Measurements from ENCODE around the gene NDUFS7.

The NDUFS7 gene

DNA sequence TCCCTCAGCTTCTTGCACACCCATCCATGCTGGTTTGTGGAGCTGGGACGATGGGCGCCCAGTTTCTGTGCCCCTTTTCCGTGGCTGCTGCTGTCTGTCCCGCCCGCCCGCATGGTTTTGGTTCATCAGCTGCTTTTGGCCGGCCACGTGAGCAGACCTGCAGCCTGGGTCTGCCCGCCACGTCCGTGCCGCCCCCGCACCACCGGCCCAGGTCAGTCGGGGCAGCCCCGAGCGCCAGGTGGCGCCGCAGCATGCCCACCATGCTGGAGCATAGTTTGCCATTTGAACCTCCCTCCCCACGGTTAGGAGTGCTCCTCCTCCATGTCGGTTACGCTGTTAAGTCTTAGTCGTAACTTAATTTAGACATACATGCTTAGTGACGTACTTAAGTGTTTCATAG lies 39.2 kb downstream of the NDUFS7 start:
- no peaks in the 10 kb centered on the region for H3K4me1 ChIP-seq (ENCODE audit: low read depth, poor library complexity, severe bottlenecking)
- no peak overlapping the region for H3K9ac ChIP-seq
- TF ChIP-seq, protein P1, sequence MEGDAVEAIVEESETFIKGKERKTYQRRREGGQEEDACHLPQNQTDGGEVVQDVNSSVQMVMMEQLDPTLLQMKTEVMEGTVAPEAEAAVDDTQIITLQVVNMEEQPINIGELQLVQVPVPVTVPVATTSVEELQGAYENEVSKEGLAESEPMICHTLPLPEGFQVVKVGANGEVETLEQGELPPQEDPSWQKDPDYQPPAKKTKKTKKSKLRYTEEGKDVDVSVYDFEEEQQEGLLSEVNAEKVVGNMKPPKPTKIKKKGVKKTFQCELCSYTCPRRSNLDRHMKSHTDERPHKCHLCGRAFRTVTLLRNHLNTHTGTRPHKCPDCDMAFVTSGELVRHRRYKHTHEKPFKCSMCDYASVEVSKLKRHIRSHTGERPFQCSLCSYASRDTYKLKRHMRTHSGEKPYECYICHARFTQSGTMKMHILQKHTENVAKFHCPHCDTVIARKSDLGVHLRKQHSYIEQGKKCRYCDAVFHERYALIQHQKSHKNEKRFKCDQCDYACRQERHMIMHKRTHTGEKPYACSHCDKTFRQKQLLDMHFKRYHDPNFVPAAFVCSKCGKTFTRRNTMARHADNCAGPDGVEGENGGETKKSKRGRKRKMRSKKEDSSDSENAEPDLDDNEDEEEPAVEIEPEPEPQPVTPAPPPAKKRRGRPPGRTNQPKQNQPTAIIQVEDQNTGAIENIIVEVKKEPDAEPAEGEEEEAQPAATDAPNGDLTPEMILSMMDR (conservative IDR thresholded peaks at IDR 0.05; ENCODE audit: low read depth, low read length), result no peak
- no peak overlapping the region for H3K4me3 ChIP-seq (IDR thresholded peaks at IDR 0.05; ENCODE audit: insufficient read depth, low read depth, low read length)
- no peak overlapping the region for H3K4me2 ChIP-seq
- H3K36me3 ChIP-seq (ENCODE audit: insufficient read depth), result no peaks in the 10 kb centered on the region; the same call in 1 of the 2 replicates
- no peak overlapping the region for H3K27ac ChIP-seq
- H2AFZ ChIP-seq (ENCODE audit: low read depth), result no peak overlapping the region
- H3K27me3 ChIP-seq (ENCODE audit: insufficient read depth, low read depth), result no peaks in the 10 kb centered on the region
- peaks cover 5% of the 10 kb centered on the region; the same call in 1 of the 2 replicates for H4K20me1 ChIP-seq (ENCODE audit: insufficient read depth)
- peaks cover 49% of the 10 kb centered on the region for H3K79me2 ChIP-seq (ENCODE audit: insufficient read depth, low read depth)

DNA sequence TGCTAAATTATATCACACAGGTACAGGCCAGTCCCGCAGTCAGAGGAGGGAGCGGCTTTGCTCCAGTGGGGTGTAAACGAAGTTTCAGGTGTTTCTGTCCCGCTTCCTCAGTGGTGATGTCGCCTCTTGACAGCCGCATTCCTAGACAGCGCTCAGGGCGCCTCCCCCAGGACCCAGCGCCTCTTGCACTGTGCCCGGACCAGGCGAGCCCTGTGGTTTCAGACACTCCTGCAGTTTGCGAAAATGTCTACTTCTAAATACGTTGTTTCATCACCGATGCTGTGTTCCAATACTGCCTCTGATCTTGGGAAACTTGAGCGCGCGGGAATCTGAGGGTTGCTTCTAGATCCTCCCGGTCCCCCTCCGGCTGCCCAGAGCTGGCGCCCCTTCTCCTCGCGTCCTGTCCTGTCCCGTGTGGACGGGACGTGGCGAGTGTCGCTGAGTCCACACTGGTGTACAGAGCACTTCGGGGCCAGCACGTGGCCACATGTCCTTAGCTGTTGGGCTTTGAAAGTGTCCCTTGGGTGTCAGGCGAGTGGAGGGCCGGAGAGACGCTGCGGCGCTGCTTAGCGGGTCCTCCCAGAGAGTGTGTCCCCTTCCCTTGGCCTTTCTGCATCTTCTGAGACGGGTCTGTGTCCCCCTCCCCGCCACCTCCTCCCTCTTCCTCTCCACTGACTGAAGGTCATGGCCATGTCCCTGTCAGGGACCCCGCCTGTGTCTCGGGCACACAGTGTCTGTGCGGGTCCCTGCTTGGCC lies 39.9 kb downstream of the NDUFS7 start:
- Histone ChIP-seq H3K36me3 (ENCODE audit: insufficient read depth) (no peaks in the 10 kb centered on the region; the same call in 1 of the 2 replicates), H3K4me1 (ENCODE audit: low read depth, poor library complexity, severe bottlenecking) (no peaks in the 10 kb centered on the region), H3K79me2 (ENCODE audit: insufficient read depth, low read depth) (peaks cover 42% of the 10 kb centered on the region), H2AFZ (ENCODE audit: low read depth) (no peak overlapping the region), H3K4me3 (IDR thresholded peaks at IDR 0.05; ENCODE audit: insufficient read depth, low read depth, low read length) (no peak overlapping the region), H3K9ac (no peak overlapping the region), H4K20me1 (ENCODE audit: insufficient read depth) (peaks cover 5% of the 10 kb centered on the region; the same call in 1 of the 2 replicates), H3K4me2 (no peak overlapping the region), H3K27me3 (ENCODE audit: insufficient read depth, low read depth) (no peaks in the 10 kb centered on the region), H3K27ac (no peak overlapping the region)
- TF ChIP-seq, protein P1 (conservative IDR thresholded peaks at IDR 0.05; ENCODE audit: low read depth, low read length), result no peak

DNA sequence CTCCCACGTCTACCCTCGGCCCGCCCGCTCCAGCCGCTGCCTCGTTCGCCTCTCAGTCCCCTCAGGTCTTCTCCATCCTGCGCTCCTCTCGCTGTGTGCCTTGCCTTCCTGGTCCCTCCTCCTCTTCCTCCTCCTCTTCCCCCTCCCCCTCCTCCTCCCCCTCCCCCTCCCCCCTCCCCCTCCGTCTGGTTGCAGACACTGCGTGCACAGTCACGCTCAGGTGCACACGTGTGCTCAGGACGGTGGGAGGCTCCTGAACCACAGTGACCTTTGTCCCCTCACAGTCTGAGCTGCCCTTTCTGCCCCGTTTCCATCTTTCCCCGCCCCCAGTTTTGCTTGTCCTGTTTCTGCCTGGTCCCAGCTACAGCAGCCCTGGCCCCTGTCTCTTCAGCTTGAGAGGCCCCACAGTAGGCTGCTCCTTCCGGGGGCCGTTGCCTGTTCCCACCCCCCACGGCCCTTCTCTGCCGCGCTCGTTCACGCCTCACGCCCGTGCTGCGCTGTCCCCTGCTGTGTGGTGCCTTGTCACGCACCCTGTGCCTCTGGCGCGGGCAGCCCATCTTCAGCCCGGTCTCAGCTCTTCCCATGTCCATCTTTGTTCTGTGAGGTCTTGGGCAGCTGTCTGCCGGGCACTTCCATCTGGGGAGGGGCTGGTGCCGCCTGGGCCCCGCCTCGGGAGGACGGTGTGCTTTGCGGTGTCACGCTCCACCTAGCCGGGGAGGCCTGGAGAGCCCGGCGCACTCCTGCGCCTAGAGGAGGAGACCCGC lies 40.7 kb downstream of the NDUFS7 start:
- Histone ChIP-seq H3K4me3 (IDR thresholded peaks at IDR 0.05; ENCODE audit: insufficient read depth, low read depth, low read length) (no peak overlapping the region), H3K9ac (no peak overlapping the region), H2AFZ (ENCODE audit: low read depth) (no peak overlapping the region), H3K4me1 (ENCODE audit: low read depth, poor library complexity, severe bottlenecking) (no peaks in the 10 kb centered on the region), H3K79me2 (ENCODE audit: insufficient read depth, low read depth) (peaks cover 35% of the 10 kb centered on the region; the same call in 1 of the 2 replicates), H3K27ac (no peak overlapping the region), H4K20me1 (ENCODE audit: insufficient read depth) (peaks cover 5% of the 10 kb centered on the region; the same call in 1 of the 2 replicates), H3K36me3 (ENCODE audit: insufficient read depth) (no peaks in the 10 kb centered on the region; the same call in 1 of the 2 replicates), H3K27me3 (ENCODE audit: insufficient read depth, low read depth) (no peaks in the 10 kb centered on the region), H3K4me2 (no peak overlapping the region)
- TF ChIP-seq, protein P1 (conservative IDR thresholded peaks at IDR 0.05; ENCODE audit: low read depth, low read length), result no peak

DNA sequence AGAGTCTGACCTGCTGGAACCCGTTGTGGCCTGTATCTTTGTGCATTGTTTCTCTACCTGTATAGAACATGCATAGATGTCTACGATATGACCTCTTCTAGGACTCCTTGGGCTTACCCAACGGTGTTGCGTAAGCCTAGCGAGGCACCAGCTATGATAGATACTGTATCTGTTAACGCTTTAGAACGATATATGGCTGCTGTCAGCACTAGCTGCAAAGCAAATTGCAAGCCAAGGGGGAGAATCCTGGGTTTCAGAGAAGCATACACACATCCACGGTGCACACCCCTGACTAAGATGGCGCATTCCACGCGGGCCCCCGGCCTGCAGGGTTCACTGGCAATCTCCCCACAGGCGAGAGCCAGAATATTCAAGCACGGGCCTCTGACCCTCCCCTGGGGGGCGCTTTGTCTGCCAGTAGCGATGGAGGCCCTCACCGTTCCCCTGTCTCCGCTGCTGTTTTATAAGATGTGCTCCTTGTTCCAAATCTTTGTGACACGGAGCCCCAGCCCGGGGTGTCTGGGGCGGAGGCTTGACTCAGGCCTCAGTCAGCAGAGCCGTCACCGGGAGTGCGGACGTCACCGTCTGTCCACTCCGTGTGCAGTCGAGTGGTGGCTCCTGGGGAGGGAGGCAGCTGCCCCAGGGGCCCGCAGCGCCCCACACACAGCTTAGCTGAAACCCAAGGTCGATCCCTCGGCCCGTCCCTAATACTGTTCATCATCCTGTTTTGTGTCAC lies 41.6 kb downstream of the NDUFS7 start:
- no peak overlapping the region for H3K9ac ChIP-seq
- H3K4me3 ChIP-seq (IDR thresholded peaks at IDR 0.05; ENCODE audit: insufficient read depth, low read depth, low read length), result no peak overlapping the region
- H3K4me1 ChIP-seq (ENCODE audit: low read depth, poor library complexity, severe bottlenecking), result no peaks in the 10 kb centered on the region
- H4K20me1 ChIP-seq (ENCODE audit: insufficient read depth), result peaks cover 5% of the 10 kb centered on the region; the same call in 1 of the 2 replicates
- no peak overlapping the region for H3K27ac ChIP-seq
- H3K27me3 ChIP-seq (ENCODE audit: insufficient read depth, low read depth), result no peaks in the 10 kb centered on the region
- TF ChIP-seq, protein P1 (conservative IDR thresholded peaks at IDR 0.05; ENCODE audit: low read depth, low read length), result no peak
- H3K4me2 ChIP-seq, result no peak overlapping the region
- H3K79me2 ChIP-seq (ENCODE audit: insufficient read depth, low read depth), result peaks cover 34% of the 10 kb centered on the region; the same call in 1 of the 2 replicates
- H2AFZ ChIP-seq (ENCODE audit: low read depth), result no peak overlapping the region
- no peaks in the 10 kb centered on the region; the same call in 1 of the 2 replicates for H3K36me3 ChIP-seq (ENCODE audit: insufficient read depth)
